K562 (cell line): ENCODE measurements around the gene SGCB. TPM values are rescaled to one million over a fixed set of nuclear protein-coding genes. Genes with fewer than 3 reads are reported as not detected.

Experiments used
- BHLHE40 ChIP-seq: IDR thresholded peaks from 2 replicates; pipeline ENCODE4 v1.6.1; 2011; ENCODE audit warnings: low read length, improper control_type of control experiment
- EZH2 ChIP-seq: IDR thresholded peaks from 2 replicates; pipeline ENCODE4 v1.6.1; 2012; ENCODE audit warnings: low read depth, mild to moderate bottlenecking, inconsistent platforms, low read length, borderline replicate concordance
- polyA plus RNA-seq, 8 experiments: library from polyadenylated mRNA; depleted of rRNA in 4 of 8; stranded (reverse) in 5 of 8; unstranded in 3 of 8; fragments of >200 nt; fragmentation: Nextera tagmentation in 2 of 8; fragmentation: Illumina TruSeq in 1 of 8; extraction: Ambion mirVana in 2 of 8; extraction: Trizol in 1 of 8; gene quantifications; 2 replicates each; pipeline versions ENCODE4 v1.2.1 to v1.2.3, GENCODE V29; 2011 to 2014; ENCODE audit warnings: inconsistent platforms in 1 of 8, missing spikeins in 1 of 8
- small RNA-seq: library from RNA; depleted of rRNA; stranded (forward); fragments of <200 nt; gene quantifications from one replicate; pipeline ENCODE3, GENCODE V24; 2014
- total RNA-seq, 7 experiments: library from RNA; depleted of rRNA in 6 of 7; stranded (reverse); fragments of >200 nt in 6 of 7; fragmentation: Illumina TruSeq in 2 of 7; extraction: Trizol in 2 of 7; gene quantifications; 2 replicates each; pipeline versions ENCODE4 v1.2.1 to v1.2.3, GENCODE V29; 2011 to 2021; ENCODE audit warnings: low replicate concordance in 1 of 7
- TF ChIP-seq, protein P1 (sequence below): fragments of 250-450 bp; sonication (Bioruptor Pico); IDR thresholded peaks from 2 replicates; pipeline ENCODE4 v1.5.0; 2020; ENCODE audit warnings: mild to moderate bottlenecking

Gene SGCB
- total and polyA plus RNA-seq, 9 of the 15 experiments (the other 6 are each of a cell fraction or from before 2014, with no cell fraction given) = 0.01 to 0.20 (median 0.07) TPM; not detected in 3

DNA sequence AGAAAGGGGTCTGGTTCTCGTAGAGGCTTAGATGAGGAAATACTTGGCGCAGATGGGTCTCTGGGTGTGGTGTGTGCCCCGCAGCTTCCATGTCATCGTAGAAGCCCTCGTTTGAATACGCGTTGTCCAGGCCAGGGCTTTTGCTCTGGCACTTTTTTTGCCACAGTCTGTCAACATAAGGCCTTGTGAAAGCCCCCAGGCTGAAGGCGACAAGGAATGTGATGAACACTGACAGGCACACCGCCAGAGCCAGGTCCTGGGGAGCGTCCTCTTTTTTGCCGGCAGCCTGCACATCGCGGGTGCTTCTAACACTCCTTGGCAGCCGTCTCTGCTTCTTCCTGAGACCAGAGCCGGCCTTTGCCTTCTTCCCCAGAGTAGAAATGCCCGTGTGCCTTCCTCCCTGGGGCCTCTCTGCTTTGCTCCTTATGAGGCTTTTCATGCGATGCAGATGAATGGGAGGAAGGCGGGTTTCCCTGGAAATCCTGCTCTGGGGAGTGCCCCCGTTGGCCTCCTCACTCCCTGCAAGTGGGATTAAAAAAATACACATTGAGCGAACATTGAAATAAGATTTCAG is 42.4 kb downstream of the SGCB start (continued):
- TF ChIP-seq, protein P1, sequence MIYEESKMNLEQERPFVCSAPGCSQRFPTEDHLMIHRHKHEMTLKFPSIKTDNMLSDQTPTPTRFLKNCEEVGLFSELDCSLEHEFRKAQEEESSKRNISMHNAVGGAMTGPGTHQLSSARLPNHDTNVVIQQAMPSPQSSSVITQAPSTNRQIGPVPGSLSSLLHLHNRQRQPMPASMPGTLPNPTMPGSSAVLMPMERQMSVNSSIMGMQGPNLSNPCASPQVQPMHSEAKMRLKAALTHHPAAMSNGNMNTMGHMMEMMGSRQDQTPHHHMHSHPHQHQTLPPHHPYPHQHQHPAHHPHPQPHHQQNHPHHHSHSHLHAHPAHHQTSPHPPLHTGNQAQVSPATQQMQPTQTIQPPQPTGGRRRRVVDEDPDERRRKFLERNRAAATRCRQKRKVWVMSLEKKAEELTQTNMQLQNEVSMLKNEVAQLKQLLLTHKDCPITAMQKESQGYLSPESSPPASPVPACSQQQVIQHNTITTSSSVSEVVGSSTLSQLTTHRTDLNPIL (CRISPR knock-in tag) = no peak
- TF ChIP-seq BHLHE40 (no peak), EZH2 (no peak)

Small RNAs within 50 kb of the gene (small RNA-seq; reads per million reads assigned to genes)
- not detected for gene AC104784.1

Other genes starting within 250 kb of the SGCB start
- 15.1 and 17.1 TPM in 2 replicates for gene DCUN1D4, start 195.1 kb downstream of the SGCB start, total RNA-seq (2014; rRNA removed)
- gene DCUN1D4, start 195.1 kb downstream of the SGCB start, total RNA-seq (2014; rRNA removed; fragmentation: Illumina TruSeq; extraction: Trizol) = 28.8 and 31.3 TPM in 2 replicates
- gene DCUN1D4, start 195.1 kb downstream of the SGCB start, total RNA-seq (2015; rRNA removed; fragmentation: Illumina TruSeq; extraction: Trizol) = 23.0 TPM in 2 replicates
- 33.5 and 35.3 TPM in 2 replicates for gene DCUN1D4, start 195.1 kb downstream of the SGCB start, total RNA-seq (2021)
- gene DCUN1D4, start 195.1 kb downstream of the SGCB start, polyA plus RNA-seq (2011; rRNA removed) = 61.0 and 73.5 TPM in 2 replicates
- 20.5 and 22.8 TPM in 2 replicates for gene DCUN1D4, start 195.1 kb downstream of the SGCB start, polyA plus RNA-seq (2014; fragmentation: Illumina TruSeq; extraction: Trizol)
- gene DCUN1D4, start 195.1 kb downstream of the SGCB start, polyA plus RNA-seq (2014; fragmentation: Nextera tagmentation; extraction: Ambion mirVana) = 10 to 100 TPM; 17.0 TPM
- 27.0 and 32.0 TPM in 2 replicates for gene DCUN1D4, start 195.1 kb downstream of the SGCB start, polyA plus RNA-seq (2014; rRNA removed)
- not detected in 2 replicates for gene LRRC66, start 17.9 kb downstream of the SGCB start, total RNA-seq (2014; rRNA removed)
- not detected in 2 replicates for gene LRRC66, start 17.9 kb downstream of the SGCB start, total RNA-seq (2014; rRNA removed; fragmentation: Illumina TruSeq; extraction: Trizol)
- gene LRRC66, start 17.9 kb downstream of the SGCB start, total RNA-seq (2015; rRNA removed; fragmentation: Illumina TruSeq; extraction: Trizol) = not detected in 2 replicates
- not detected in 2 replicates for gene LRRC66, start 17.9 kb downstream of the SGCB start, total RNA-seq (2021)
- gene LRRC66, start 17.9 kb downstream of the SGCB start, polyA plus RNA-seq (2011; rRNA removed) = not detected in 2 replicates
- not detected in 2 replicates for gene LRRC66, start 17.9 kb downstream of the SGCB start, polyA plus RNA-seq (2014; fragmentation: Illumina TruSeq; extraction: Trizol)
- gene LRRC66, start 17.9 kb downstream of the SGCB start, polyA plus RNA-seq (2014; fragmentation: Nextera tagmentation; extraction: Ambion mirVana) = not detected
- not detected in 2 replicates for gene LRRC66, start 17.9 kb downstream of the SGCB start, polyA plus RNA-seq (2014; rRNA removed)
- not detected in 2 replicates for gene SPATA18, start 13.0 kb upstream of the SGCB start, total RNA-seq (2014; rRNA removed)
- not detected in 2 replicates for gene SPATA18, start 13.0 kb upstream of the SGCB start, total RNA-seq (2014; rRNA removed; fragmentation: Illumina TruSeq; extraction: Trizol)
- gene SPATA18, start 13.0 kb upstream of the SGCB start, total RNA-seq (2015; rRNA removed; fragmentation: Illumina TruSeq; extraction: Trizol) = not detected in 2 replicates
- gene SPATA18, start 13.0 kb upstream of the SGCB start, total RNA-seq (2021) = 0.09 TPM in 1 of 2 replicates, not detected in the other
- gene SPATA18, start 13.0 kb upstream of the SGCB start, polyA plus RNA-seq (2011; rRNA removed) = not detected in 2 replicates
- not detected in 2 replicates for gene SPATA18, start 13.0 kb upstream of the SGCB start, polyA plus RNA-seq (2014; fragmentation: Illumina TruSeq; extraction: Trizol)
- gene SPATA18, start 13.0 kb upstream of the SGCB start, polyA plus RNA-seq (2014; fragmentation: Nextera tagmentation; extraction: Ambion mirVana) = not detected
- not detected in 2 replicates for gene SPATA18, start 13.0 kb upstream of the SGCB start, polyA plus RNA-seq (2014; rRNA removed)